ENCODE data around the gene TLR4. TPM values are rescaled to one million over a fixed set of nuclear protein-coding genes. Genes with fewer than 3 reads are reported as not detected.

TLR4 gene
- total and polyA plus RNA-seq, 2 experiments from 2014 or later, result 0.06 to 0.17 TPM

DNA sequence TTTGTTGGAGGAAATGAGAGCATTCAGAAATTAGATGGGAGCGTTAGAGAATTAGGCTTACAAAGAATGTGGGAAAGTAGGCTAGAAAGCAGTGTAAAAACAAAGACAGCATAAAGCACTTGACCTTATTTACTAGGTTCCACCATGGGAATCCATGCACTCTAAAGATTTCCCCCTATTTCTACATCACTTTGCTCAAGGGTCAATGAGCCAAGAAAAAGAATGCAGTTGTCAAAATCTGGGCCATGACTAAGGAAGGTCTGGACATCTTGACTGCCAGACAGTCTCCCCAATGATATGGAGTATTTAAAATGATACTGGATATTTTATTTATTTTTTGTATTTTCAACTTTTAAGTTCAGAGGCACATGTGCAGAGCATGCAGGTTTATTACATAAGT lies 3.4 kb downstream of the TLR4 start (continued):
- TF ChIP-seq, protein P1, sequence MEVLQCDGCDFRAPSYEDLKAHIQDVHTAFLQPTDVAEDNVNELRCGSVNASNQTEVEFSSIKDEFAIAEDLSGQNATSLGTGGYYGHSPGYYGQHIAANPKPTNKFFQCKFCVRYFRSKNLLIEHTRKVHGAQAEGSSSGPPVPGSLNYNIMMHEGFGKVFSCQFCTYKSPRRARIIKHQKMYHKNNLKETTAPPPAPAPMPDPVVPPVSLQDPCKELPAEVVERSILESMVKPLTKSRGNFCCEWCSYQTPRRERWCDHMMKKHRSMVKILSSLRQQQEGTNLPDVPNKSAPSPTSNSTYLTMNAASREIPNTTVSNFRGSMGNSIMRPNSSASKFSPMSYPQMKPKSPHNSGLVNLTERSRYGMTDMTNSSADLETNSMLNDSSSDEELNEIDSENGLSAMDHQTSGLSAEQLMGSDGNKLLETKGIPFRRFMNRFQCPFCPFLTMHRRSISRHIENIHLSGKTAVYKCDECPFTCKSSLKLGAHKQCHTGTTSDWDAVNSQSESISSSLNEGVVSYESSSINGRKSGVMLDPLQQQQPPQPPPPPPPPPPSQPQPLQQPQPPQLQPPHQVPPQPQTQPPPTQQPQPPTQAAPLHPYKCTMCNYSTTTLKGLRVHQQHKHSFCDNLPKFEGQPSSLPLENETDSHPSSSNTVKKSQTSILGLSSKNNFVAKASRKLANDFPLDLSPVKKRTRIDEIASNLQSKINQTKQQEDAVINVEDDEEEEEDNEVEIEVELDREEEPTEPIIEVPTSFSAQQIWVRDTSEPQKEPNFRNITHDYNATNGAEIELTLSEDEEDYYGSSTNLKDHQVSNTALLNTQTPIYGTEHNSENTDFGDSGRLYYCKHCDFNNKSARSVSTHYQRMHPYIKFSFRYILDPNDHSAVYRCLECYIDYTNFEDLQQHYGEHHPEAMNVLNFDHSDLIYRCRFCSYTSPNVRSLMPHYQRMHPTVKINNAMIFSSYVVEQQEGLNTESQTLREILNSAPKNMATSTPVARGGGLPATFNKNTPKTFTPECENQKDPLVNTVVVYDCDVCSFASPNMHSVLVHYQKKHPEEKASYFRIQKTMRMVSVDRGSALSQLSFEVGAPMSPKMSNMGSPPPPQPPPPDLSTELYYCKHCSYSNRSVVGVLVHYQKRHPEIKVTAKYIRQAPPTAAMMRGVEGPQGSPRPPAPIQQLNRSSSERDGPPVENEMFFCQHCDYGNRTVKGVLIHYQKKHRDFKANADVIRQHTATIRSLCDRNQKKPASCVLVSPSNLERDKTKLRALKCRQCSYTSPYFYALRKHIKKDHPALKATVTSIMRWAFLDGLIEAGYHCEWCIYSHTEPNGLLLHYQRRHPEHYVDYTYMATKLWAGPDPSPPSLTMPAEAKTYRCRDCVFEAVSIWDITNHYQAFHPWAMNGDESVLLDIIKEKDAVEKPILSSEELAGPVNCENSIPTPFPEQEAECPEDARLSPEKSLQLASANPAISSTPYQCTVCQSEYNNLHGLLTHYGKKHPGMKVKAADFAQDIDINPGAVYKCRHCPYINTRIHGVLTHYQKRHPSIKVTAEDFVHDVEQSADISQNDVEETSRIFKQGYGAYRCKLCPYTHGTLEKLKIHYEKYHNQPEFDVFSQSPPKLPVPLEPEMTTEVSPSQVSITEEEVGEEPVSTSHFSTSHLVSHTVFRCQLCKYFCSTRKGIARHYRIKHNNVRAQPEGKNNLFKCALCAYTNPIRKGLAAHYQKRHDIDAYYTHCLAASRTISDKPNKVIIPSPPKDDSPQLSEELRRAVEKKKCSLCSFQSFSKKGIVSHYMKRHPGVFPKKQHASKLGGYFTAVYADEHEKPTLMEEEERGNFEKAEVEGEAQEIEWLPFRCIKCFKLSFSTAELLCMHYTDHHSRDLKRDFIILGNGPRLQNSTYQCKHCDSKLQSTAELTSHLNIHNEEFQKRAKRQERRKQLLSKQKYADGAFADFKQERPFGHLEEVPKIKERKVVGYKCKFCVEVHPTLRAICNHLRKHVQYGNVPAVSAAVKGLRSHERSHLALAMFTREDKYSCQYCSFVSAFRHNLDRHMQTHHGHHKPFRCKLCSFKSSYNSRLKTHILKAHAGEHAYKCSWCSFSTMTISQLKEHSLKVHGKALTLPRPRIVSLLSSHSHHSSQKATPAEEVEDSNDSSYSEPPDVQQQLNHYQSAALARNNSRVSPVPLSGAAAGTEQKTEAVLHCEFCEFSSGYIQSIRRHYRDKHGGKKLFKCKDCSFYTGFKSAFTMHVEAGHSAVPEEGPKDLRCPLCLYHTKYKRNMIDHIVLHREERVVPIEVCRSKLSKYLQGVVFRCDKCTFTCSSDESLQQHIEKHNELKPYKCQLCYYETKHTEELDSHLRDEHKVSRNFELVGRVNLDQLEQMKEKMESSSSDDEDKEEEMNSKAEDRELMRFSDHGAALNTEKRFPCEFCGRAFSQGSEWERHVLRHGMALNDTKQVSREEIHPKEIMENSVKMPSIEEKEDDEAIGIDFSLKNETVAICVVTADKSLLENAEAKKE (CRISPR knock-in tag; IDR thresholded peaks at IDR 0.05), result no peak
- TF ChIP-seq, protein P2, sequence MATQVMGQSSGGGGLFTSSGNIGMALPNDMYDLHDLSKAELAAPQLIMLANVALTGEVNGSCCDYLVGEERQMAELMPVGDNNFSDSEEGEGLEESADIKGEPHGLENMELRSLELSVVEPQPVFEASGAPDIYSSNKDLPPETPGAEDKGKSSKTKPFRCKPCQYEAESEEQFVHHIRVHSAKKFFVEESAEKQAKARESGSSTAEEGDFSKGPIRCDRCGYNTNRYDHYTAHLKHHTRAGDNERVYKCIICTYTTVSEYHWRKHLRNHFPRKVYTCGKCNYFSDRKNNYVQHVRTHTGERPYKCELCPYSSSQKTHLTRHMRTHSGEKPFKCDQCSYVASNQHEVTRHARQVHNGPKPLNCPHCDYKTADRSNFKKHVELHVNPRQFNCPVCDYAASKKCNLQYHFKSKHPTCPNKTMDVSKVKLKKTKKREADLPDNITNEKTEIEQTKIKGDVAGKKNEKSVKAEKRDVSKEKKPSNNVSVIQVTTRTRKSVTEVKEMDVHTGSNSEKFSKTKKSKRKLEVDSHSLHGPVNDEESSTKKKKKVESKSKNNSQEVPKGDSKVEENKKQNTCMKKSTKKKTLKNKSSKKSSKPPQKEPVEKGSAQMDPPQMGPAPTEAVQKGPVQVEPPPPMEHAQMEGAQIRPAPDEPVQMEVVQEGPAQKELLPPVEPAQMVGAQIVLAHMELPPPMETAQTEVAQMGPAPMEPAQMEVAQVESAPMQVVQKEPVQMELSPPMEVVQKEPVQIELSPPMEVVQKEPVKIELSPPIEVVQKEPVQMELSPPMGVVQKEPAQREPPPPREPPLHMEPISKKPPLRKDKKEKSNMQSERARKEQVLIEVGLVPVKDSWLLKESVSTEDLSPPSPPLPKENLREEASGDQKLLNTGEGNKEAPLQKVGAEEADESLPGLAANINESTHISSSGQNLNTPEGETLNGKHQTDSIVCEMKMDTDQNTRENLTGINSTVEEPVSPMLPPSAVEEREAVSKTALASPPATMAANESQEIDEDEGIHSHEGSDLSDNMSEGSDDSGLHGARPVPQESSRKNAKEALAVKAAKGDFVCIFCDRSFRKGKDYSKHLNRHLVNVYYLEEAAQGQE (IDR thresholded peaks at IDR 0.05; ENCODE audit: unreplicated experiment), result no peak
- no peak for TF ChIP-seq POLR2AphosphoS5 (IDR thresholded peaks at IDR 0.05; ENCODE audit: low read depth)
- no peak for TF ChIP-seq CREB1 (CRISPR knock-in tag; IDR thresholded peaks at IDR 0.05; ENCODE audit: low read depth)
- TF ChIP-seq ZNF331 (CRISPR knock-in tag; IDR thresholded peaks at IDR 0.05; ENCODE audit: low read depth), result no peak
- no peak for TF ChIP-seq ZNF114 (CRISPR knock-in tag; IDR thresholded peaks at IDR 0.05)

DNA sequence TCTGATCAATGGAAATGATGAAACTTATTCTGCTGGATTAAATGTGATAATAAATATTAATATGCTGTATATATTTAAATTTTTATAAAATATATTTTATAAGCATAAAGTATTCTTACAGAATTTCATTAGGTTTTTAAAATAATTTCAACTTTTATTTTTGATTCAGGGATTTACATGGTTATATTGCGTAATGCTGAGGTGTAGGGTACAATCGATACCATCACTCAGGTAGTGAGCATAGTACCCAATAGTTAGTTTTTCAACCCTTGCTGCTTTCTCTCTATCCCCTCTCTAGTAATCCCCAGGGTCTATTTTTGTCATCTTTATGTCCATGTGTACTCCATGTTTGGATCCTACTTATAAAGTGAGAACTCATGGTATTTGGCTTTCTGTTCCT lies 5.7 kb downstream of the TLR4 start:
- H3K4me2 ChIP-seq, result no peak overlapping the region
- H3K36me3 ChIP-seq (ENCODE audit: insufficient read depth), result no peaks in the 10 kb centered on the region
- H3K4me3 Mint-ChIP-seq, result no peak overlapping the region
- no peak overlapping the region for H3K27ac ChIP-seq (ENCODE audit: low read depth)
- no peak overlapping the region for H3K4me3 ChIP-seq
- no peaks in the 10 kb centered on the region for H3K36me3 Mint-ChIP-seq (ENCODE audit: low read depth)
- no peaks in the 10 kb centered on the region; the same call in 2 of the 3 replicates for H3K4me1 Mint-ChIP-seq
- no peak overlapping the region for H2AFZ ChIP-seq
- no peak overlapping the region for H3K27ac Mint-ChIP-seq
- H3K27me3 ChIP-seq (ENCODE audit: insufficient read depth), result no peaks in the 10 kb centered on the region
- no peak for TF ChIP-seq ZNF114 (CRISPR knock-in tag; IDR thresholded peaks at IDR 0.05)
- no peak for TF ChIP-seq JUNB (IDR thresholded peaks at IDR 0.05; ENCODE audit: unreplicated experiment)
- no peak for TF ChIP-seq NANOG (IDR thresholded peaks at IDR 0.05; ENCODE audit: borderline replicate concordance)
- TF ChIP-seq CREB1 (CRISPR knock-in tag; IDR thresholded peaks at IDR 0.05; ENCODE audit: low read depth), result no peak
- no peak for TF ChIP-seq EZH2phosphoT487 (IDR thresholded peaks at IDR 0.05; ENCODE audit: unreplicated experiment)
- TF ChIP-seq EZH2 (IDR thresholded peaks at IDR 0.05; ENCODE audit: low read depth, unreplicated experiment), result no peak
- TF ChIP-seq, protein P3, sequence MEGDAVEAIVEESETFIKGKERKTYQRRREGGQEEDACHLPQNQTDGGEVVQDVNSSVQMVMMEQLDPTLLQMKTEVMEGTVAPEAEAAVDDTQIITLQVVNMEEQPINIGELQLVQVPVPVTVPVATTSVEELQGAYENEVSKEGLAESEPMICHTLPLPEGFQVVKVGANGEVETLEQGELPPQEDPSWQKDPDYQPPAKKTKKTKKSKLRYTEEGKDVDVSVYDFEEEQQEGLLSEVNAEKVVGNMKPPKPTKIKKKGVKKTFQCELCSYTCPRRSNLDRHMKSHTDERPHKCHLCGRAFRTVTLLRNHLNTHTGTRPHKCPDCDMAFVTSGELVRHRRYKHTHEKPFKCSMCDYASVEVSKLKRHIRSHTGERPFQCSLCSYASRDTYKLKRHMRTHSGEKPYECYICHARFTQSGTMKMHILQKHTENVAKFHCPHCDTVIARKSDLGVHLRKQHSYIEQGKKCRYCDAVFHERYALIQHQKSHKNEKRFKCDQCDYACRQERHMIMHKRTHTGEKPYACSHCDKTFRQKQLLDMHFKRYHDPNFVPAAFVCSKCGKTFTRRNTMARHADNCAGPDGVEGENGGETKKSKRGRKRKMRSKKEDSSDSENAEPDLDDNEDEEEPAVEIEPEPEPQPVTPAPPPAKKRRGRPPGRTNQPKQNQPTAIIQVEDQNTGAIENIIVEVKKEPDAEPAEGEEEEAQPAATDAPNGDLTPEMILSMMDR (conservative IDR thresholded peaks at IDR 0.05; ENCODE audit: low read depth in 2 of 2), result no peak
- peaks cover 2% of the 10 kb centered on the region; the same call in 1 of the 2 replicates for H3K4me1 ChIP-seq (ENCODE audit: insufficient read depth)
- no peak for ATAC-seq
- 0 out of 2 replicates have a peak, but pooled peaks cover 18% of the 10 kb centered on the region for H3K9me2 ChIP-seq (ENCODE audit: insufficient read depth)
- H3F3A ChIP-seq (replicated peaks; ENCODE audit: low read depth), result no peaks in the 10 kb centered on the region
- no peaks in the 10 kb centered on the region for H3K79me2 ChIP-seq (replicated peaks; ENCODE audit: insufficient read depth)
- no peaks in the 10 kb centered on the region for H3K27me3 Mint-ChIP-seq (ENCODE audit: insufficient read depth, low read depth, poor library complexity)
- peaks cover 43% of the 10 kb centered on the region for H3K9me3 Mint-ChIP-seq
- no peak for DNase-seq (ENCODE audit: low spot score)
- H4K20me1 ChIP-seq (replicated peaks; ENCODE audit: insufficient read depth), result no peaks in the 10 kb centered on the region; the same call in 1 of the 2 replicates

Data from GM23338 (cell line).